ENCODE data around the gene SEC14L2. TPM values are rescaled to one million over a fixed set of nuclear protein-coding genes. Genes with fewer than 3 reads are reported as not detected.
"Not testable (repeated sequence)": the region's sequence is repeated elsewhere in the genome, so short reads cannot be mapped to it uniquely, and the experiment has no call there.

Gene SEC14L2
- total and polyA plus RNA-seq, 4 donors, result 6.5 to 110 (median 49.6) TPM

DNA sequence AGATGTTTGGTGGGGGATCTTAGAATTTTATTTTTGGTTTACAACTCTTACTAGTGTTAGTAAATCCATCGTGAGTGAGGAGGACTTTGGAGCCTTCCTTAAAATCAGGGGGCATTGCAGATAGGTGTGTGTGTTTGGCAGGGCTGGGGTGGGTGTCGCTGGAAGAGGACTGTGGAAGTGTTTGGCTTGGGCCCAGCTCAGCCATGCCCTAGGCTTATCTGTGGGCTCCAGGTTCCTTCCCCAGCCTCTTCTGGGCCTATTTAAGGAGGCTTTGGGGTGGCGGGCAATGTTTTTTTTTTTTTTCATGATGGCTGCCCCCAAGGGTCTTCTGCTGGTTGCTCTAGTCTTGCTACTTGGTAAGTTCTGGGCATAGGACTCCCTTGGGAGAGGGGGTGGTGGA is 50.8 kb downstream of the SEC14L2 start:
- H3K27ac ChIP-seq (ENCODE audit: low read depth in 1 of 2, low read length in 2 of 2), result no peak overlapping the region
- no peaks in the 10 kb centered on the region for H3K27me3 ChIP-seq (ENCODE audit: control insufficient read depth in 4 of 4, insufficient read depth in 4 of 4, low read length in 3 of 4)
- peaks cover 0 to 12% (median 8%) of the 10 kb centered on the region in 4 donors for H3K4me1 ChIP-seq (ENCODE audit: control insufficient read depth in 4 of 4, insufficient read depth in 4 of 4, low read length in 3 of 4)
- no peak overlapping the region for H3K4me3 ChIP-seq (ENCODE audit: low read depth in 1 of 3, low read length in 3 of 3)
- DNase-seq (ENCODE audit: low spot score), result peak; percentile 82
- H3K9me3 ChIP-seq (ENCODE audit: control insufficient read depth in 4 of 4, low read length in 3 of 4), result no peaks in the 10 kb centered on the region
- H3K36me3 ChIP-seq (ENCODE audit: control insufficient read depth in 4 of 4, insufficient read depth in 3 of 4, low read depth in 1 of 4, low read length in 3 of 4), result no peaks in the 10 kb centered on the region
- WGBS, result 78% methylated on average over 3 of the region's 3 CpGs
- TF ChIP-seq NR2F2 (IDR thresholded peaks at IDR 0.05) (no peak), FOXA2 (IDR thresholded peaks at IDR 0.05) (no peak), RAD21 (IDR thresholded peaks at IDR 0.05) (no peak), GABPA (IDR thresholded peaks at IDR 0.05 in 1 of 2, conservative IDR thresholded peaks at IDR 0.05 in 1 of 2) (no peak), HNF4A (conservative IDR thresholded peaks at IDR 0.05) (no peak), JUND (IDR thresholded peaks at IDR 0.05) (no peak), SP1 (IDR thresholded peaks at IDR 0.05) (no peak), RXRA (IDR thresholded peaks at IDR 0.05) (no peak), TAF1 (conservative IDR thresholded peaks at IDR 0.05) (no peak), EGR1 (IDR thresholded peaks at IDR 0.05; ENCODE audit: low read depth in 2 of 2) (no peak), YY1 (IDR thresholded peaks at IDR 0.05) (no peak), HNF4G (IDR thresholded peaks at IDR 0.05) (no peak), FOXA1 (IDR thresholded peaks at IDR 0.05) (no peak)
- TF ChIP-seq, protein P1, sequence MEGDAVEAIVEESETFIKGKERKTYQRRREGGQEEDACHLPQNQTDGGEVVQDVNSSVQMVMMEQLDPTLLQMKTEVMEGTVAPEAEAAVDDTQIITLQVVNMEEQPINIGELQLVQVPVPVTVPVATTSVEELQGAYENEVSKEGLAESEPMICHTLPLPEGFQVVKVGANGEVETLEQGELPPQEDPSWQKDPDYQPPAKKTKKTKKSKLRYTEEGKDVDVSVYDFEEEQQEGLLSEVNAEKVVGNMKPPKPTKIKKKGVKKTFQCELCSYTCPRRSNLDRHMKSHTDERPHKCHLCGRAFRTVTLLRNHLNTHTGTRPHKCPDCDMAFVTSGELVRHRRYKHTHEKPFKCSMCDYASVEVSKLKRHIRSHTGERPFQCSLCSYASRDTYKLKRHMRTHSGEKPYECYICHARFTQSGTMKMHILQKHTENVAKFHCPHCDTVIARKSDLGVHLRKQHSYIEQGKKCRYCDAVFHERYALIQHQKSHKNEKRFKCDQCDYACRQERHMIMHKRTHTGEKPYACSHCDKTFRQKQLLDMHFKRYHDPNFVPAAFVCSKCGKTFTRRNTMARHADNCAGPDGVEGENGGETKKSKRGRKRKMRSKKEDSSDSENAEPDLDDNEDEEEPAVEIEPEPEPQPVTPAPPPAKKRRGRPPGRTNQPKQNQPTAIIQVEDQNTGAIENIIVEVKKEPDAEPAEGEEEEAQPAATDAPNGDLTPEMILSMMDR (IDR thresholded peaks at IDR 0.05; ENCODE audit: low read depth, low read length, missing input control), result no peak
- TF ChIP-seq, protein P2, sequence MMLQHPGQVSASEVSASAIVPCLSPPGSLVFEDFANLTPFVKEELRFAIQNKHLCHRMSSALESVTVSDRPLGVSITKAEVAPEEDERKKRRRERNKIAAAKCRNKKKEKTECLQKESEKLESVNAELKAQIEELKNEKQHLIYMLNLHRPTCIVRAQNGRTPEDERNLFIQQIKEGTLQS (IDR thresholded peaks at IDR 0.05), result no peak
- TF ChIP-seq, protein P3, sequence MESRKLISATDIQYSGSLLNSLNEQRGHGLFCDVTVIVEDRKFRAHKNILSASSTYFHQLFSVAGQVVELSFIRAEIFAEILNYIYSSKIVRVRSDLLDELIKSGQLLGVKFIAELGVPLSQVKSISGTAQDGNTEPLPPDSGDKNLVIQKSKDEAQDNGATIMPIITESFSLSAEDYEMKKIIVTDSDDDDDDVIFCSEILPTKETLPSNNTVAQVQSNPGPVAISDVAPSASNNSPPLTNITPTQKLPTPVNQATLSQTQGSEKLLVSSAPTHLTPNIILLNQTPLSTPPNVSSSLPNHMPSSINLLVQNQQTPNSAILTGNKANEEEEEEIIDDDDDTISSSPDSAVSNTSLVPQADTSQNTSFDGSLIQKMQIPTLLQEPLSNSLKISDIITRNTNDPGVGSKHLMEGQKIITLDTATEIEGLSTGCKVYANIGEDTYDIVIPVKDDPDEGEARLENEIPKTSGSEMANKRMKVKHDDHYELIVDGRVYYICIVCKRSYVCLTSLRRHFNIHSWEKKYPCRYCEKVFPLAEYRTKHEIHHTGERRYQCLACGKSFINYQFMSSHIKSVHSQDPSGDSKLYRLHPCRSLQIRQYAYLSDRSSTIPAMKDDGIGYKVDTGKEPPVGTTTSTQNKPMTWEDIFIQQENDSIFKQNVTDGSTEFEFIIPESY (IDR thresholded peaks at IDR 0.05), result no peak
- TF ChIP-seq, protein P4, sequence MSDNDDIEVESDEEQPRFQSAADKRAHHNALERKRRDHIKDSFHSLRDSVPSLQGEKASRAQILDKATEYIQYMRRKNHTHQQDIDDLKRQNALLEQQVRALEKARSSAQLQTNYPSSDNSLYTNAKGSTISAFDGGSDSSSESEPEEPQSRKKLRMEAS (IDR thresholded peaks at IDR 0.05), result no peak
- TF ChIP-seq, protein P5, sequence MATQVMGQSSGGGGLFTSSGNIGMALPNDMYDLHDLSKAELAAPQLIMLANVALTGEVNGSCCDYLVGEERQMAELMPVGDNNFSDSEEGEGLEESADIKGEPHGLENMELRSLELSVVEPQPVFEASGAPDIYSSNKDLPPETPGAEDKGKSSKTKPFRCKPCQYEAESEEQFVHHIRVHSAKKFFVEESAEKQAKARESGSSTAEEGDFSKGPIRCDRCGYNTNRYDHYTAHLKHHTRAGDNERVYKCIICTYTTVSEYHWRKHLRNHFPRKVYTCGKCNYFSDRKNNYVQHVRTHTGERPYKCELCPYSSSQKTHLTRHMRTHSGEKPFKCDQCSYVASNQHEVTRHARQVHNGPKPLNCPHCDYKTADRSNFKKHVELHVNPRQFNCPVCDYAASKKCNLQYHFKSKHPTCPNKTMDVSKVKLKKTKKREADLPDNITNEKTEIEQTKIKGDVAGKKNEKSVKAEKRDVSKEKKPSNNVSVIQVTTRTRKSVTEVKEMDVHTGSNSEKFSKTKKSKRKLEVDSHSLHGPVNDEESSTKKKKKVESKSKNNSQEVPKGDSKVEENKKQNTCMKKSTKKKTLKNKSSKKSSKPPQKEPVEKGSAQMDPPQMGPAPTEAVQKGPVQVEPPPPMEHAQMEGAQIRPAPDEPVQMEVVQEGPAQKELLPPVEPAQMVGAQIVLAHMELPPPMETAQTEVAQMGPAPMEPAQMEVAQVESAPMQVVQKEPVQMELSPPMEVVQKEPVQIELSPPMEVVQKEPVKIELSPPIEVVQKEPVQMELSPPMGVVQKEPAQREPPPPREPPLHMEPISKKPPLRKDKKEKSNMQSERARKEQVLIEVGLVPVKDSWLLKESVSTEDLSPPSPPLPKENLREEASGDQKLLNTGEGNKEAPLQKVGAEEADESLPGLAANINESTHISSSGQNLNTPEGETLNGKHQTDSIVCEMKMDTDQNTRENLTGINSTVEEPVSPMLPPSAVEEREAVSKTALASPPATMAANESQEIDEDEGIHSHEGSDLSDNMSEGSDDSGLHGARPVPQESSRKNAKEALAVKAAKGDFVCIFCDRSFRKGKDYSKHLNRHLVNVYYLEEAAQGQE (IDR thresholded peaks at IDR 0.05), result no peak
- no peak overlapping the region for H3K9ac ChIP-seq (ENCODE audit: low read depth in 1 of 2, low read length in 2 of 2)

DNA sequence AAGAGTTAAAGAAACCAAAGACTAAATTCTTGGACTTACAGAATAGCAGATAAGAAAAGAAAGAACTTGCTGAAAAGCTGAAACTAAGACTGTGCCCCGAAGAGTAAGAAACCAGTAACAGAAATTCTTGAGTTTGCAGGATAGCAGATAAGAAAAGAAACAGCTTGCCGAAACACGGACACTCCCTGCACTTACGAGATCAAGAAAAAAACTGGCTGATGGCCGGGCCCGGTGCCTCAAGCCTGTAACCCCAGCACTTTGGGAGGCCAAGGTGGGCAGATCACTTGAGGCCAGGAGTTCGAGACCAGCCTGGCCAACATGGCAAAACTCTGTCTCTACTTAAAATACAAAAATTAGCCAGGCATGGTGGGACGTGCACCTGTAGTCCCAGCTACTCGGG is 54.7 kb downstream of the SEC14L2 start:
- not testable (repeated sequence) for H3K4me1 ChIP-seq (ENCODE audit: control insufficient read depth in 4 of 4, insufficient read depth in 4 of 4, low read length in 3 of 4); H3K9me3 ChIP-seq (ENCODE audit: control insufficient read depth in 4 of 4, low read length in 3 of 4); H3K27ac ChIP-seq (ENCODE audit: low read depth in 1 of 2, low read length in 2 of 2); H3K9ac ChIP-seq (ENCODE audit: low read depth in 1 of 2, low read length in 2 of 2); H3K4me3 ChIP-seq (ENCODE audit: low read depth in 1 of 3, low read length in 3 of 3); H3K36me3 ChIP-seq (ENCODE audit: control insufficient read depth in 4 of 4, insufficient read depth in 3 of 4, low read depth in 1 of 4, low read length in 3 of 4); H3K27me3 ChIP-seq (ENCODE audit: control insufficient read depth in 4 of 4, insufficient read depth in 4 of 4, low read length in 3 of 4)
- peak; percentile 65 for DNase-seq (ENCODE audit: low spot score)
- WGBS, result 63% methylated on average over 9 of the region's 9 CpGs
